Tibial artery (tissue), 4 donors: ENCODE data around the gene MYH3.
"Not testable (repeated sequence)": the region's sequence is repeated elsewhere in the genome, so short reads cannot be mapped to it uniquely, and the experiment has no call there.

ENCODE experiments used
- DNase-seq, 2 donors: peaks; one replicate each; pipeline ENCODE4 v3.0.0-alpha.2; 2019
- H3K27ac ChIP-seq, 2 donors: fragments of 200-600 bp; sonication (generic) in 1 of 2; 1 replicate in 1 of 2; 2 replicates in 1 of 2; pipeline ENCODE4 v1.5.1; 2018 to 2019; ENCODE audit warnings: mild to moderate bottlenecking in 1 of 2
- H3K27me3 ChIP-seq, 2 donors: fragments of 200-600 bp; sonication (generic) in 1 of 2; one replicate each; pipeline versions ENCODE4 v1.5.1 to v1.6.0; 2016 to 2019
- H3K36me3 ChIP-seq, 3 donors: fragments of 200-600 bp; sonication (generic) in 2 of 3; one replicate each; pipeline ENCODE4 v1.5.1; 2016 to 2019; ENCODE audit warnings: mild to moderate bottlenecking in 2 of 3
- H3K4me1 ChIP-seq, 4 donors: fragments of 200-600 bp; sonication (generic) in 2 of 4; 1 replicate in 3 of 4; 2 replicates in 1 of 4; pipeline ENCODE4 v1.5.1; 2016 to 2019
- H3K4me3 ChIP-seq, 2 donors: fragments of 200-600 bp; sonication (generic) in 1 of 2; 1 replicate in 1 of 2; 2 replicates in 1 of 2; pipeline ENCODE4 v1.5.1; 2018 to 2019; ENCODE audit warnings: mild to moderate bottlenecking in 2 of 2
- H3K9me3 ChIP-seq, 3 donors: fragments of 200-600 bp; sonication (generic) in 1 of 3; one replicate each; pipeline ENCODE4 v1.5.1; 2016 to 2019
- intact Hi-C: fragments of 100-400 bp; cut with DNase I; formaldehyde crosslinking; loops from one replicate; pipeline ENCODE4 v1.15.0; 2023; ENCODE audit warnings: low total_unique reads
- TF ChIP-seq, protein P1 (sequence below), 2 experiments: fragments of 200-600 bp in 1 of 2; fragments of 450-650 bp in 1 of 2; IDR thresholded peaks; one replicate each; pipeline ENCODE4 v1.5.1; 2017 to 2019; ENCODE audit warnings: antibody characterized with exemption in 2 of 2, mild to moderate bottlenecking in 1 of 2, moderate library complexity in 1 of 2

MYH3 gene

DNA sequence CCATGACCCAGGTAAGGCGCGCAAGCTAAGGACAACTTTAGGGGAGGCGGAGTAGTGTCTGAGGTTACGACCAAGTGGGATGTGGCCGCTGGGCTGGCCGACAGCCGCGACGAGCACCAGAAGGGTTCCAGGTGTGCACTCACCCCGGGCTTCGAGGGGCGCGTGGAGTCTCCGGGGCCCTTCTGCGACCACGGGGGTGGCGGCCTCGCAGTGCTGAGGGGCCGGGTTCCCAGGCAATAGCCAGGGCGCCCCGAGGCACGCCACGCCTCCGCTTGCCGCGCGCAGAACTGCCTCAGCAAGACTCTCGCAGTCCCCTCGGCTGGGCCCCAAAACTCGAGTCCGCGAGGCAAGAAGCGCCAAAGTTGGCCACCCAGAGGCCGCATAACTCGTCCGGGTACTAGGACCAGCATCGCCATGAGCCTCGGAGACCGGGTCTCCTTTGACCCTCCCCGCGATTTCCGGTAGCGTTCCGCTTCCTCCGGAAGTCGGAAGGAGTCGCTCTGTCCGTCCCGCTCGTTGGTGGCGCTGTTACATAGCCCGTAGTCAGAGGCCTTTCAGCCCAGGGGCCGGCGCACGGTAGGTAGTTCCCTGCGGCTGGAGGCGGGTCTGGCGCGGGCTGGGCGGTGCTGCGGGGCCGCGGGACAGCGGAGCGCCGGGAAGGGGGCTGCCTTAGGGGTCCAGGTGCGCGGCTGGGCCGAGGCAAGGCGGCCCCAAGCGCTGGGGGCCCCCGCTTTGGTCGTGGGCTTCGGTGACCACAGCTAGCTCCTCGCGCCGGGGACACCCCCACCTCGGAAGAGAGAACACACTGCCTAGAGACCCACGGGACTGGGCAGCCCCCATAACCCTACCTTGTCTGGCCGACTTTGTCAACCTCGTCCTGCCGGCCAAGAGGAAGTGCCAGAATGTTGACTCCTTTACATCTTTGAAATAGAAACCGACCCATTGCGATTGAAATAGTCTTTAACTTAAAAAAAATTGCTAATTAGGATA lies 40.3 kb upstream of the MYH3 start, which contains the start of the genes ADPRM and SCO1:
ADPRM (plus strand) TSS at position 503 of the 990 bp plus-strand sequence. CDS start 7,333 bp downstream, outside the sequence.
SCO1 (minus strand) TSS at position 442 of the 990 bp plus-strand sequence; CDS start at position 416, 26 bp downstream.
- Histone ChIP-seq H3K36me3 (peaks cover 4 to 29% (median 4%) of the 10 kb centered on the region in 3 donors), H3K4me1 (peaks cover 0 to 45% (median 22%) of the 10 kb centered on the region in 4 donors), H3K4me3 (peak within 1 kb of the TSS; percentile 94 to 95), H3K27me3 (no peaks in the 10 kb centered on the region), H3K9me3 (no peaks in the 10 kb centered on the region), H3K27ac (peak within 1 kb of the TSS; percentile 96 to 98)
- peak; percentile 95 to 96 for DNase-seq
- TF ChIP-seq, protein P1, sequence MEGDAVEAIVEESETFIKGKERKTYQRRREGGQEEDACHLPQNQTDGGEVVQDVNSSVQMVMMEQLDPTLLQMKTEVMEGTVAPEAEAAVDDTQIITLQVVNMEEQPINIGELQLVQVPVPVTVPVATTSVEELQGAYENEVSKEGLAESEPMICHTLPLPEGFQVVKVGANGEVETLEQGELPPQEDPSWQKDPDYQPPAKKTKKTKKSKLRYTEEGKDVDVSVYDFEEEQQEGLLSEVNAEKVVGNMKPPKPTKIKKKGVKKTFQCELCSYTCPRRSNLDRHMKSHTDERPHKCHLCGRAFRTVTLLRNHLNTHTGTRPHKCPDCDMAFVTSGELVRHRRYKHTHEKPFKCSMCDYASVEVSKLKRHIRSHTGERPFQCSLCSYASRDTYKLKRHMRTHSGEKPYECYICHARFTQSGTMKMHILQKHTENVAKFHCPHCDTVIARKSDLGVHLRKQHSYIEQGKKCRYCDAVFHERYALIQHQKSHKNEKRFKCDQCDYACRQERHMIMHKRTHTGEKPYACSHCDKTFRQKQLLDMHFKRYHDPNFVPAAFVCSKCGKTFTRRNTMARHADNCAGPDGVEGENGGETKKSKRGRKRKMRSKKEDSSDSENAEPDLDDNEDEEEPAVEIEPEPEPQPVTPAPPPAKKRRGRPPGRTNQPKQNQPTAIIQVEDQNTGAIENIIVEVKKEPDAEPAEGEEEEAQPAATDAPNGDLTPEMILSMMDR (IDR thresholded peaks at IDR 0.05), result peak in 1 of 2 experiments; percentile 33
- intact Hi-C loops, result loop anchor here (5.0 kb wide), 1 partner anchor 50 kb away; no protein-coding TSS in a partner anchor

DNA sequence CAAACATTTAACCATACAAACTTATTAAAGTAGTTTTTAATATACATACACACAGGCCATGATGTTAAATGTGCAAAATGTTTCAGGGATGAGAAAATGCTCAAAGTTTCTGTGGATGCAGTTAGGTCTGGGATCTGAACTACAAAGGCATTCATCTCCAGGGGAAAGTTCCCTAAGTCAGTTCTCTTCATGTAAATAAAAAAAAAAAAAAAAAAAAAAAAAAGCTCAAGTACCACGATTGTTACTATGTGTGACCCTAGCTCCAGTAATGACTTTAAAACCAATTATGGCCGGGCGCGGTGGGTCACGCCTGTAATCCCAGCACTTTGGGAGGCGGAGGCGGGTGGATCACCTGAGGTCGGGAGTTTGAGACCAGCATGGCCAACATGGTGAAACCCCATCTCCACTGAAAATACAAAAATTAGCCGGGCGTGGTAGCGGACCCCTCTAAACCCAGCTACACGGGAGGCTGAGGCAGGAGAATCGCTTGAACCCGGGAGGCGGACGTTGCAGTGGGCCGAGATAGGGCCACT lies 38.8 kb upstream of the MYH3 start:
- intact Hi-C loops, result loop anchor here (5.0 kb wide), 1 partner anchor 49 kb away; no protein-coding TSS in a partner anchor
- not testable (repeated sequence) for DNase-seq, H3K27me3 ChIP-seq, H3K9me3 ChIP-seq, H3K27ac ChIP-seq
- Histone ChIP-seq H3K4me1 (peaks cover 0 to 39% (median 21%) of the 10 kb centered on the region in 4 donors), H3K36me3 (peaks cover 17 to 44% (median 19%) of the 10 kb centered on the region in 3 donors), H3K4me3 (peak overlapping the region in 1 of 2 donors; percentile 95)

DNA sequence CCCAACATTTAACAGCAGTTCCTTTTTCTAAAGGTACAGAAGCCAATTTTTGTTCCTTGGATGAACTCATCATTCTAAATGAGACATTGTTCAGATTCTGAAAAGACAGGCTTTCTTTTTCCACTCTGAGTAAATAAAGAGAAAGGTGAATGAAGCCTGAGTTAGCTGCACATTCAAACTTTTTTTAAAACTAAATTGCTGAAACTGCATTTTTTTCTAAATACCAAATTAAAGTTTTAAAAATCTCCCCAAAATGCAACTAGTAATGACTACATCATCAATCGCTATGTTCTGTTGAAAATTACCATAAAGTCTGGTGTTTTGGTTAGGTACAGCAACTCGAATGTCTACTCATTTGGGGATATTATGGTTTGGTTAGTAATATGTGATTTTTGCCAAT lies 30.4 kb upstream of the MYH3 start:
- H3K36me3 ChIP-seq, result peaks cover 40 to 60% (median 40%) of the 10 kb centered on the region in 3 donors
- intact Hi-C loops, result no loop called here
- DNase-seq, result no peak
- H3K27ac ChIP-seq, result no peak overlapping the region
- H3K4me1 ChIP-seq, result peaks cover 0 to 7% (median under 1%) of the 10 kb centered on the region in 4 donors
- no peak overlapping the region for H3K4me3 ChIP-seq
- H3K27me3 ChIP-seq, result no peaks in the 10 kb centered on the region
- H3K9me3 ChIP-seq, result no peaks in the 10 kb centered on the region
- TF ChIP-seq, protein P1 (IDR thresholded peaks at IDR 0.05), result no peak

DNA sequence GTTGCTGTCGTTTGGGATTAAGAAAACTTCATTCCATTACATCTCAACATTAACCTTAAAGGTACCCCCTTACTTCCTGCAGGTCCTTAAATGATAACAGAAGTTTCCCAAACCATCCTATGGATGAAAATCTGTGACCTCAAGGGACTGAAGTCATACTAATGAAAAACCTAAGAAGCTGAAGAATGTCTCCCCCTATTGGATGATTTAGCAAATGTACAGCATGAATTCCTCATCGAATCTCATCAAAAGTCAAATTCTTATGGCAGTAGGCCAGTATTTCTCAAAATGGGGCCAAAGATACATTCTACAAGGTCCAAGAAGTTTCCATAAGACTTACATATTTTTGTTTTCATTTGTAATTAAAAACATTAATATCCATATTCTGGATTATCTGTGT lies 26.7 kb upstream of the MYH3 start:
- peaks cover 0 to 32% (median 8%) of the 10 kb centered on the region in 4 donors for H3K4me1 ChIP-seq
- no peaks in the 10 kb centered on the region for H3K9me3 ChIP-seq
- H3K36me3 ChIP-seq, result peaks cover 26 to 47% (median 41%) of the 10 kb centered on the region in 3 donors
- DNase-seq, result no peak
- TF ChIP-seq, protein P1 (IDR thresholded peaks at IDR 0.05), result peak; percentile 9 to 19
- H3K27ac ChIP-seq, result peak overlapping the region in 1 of 2 donors; percentile 69
- H3K4me3 ChIP-seq, result no peak overlapping the region
- intact Hi-C loops, result no loop called here
- H3K27me3 ChIP-seq, result no peaks in the 10 kb centered on the region

DNA sequence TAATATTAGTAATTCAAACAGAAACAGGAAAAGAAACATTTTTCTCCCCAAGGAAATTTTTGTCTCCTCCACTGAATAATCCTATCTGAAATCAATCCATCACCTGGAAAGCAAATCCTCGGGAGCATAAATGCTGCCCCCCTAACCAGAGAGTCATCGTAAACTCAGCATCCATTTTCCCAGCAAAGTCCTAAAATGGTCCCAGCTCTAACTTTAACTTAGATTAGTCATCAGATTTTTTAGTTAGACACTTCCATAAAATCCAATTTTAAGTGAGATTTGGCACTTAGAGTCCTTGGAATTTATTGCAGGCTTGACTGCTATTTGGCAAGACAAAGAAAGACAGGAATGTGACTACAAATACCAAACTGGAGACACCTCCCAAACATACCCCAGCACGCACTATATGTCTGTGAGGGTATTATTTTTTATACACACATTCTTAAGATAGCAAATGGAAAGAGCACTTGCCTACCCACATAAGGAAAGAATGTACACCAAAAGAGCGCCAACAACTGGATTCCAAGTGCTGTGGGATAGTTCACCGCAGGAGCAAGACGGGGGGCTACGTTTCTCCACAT lies 24.8 kb upstream of the MYH3 start:
- Histone ChIP-seq H3K4me3 (peak overlapping the region in 1 of 2 donors; percentile 13), H3K27me3 (no peaks in the 10 kb centered on the region), H3K9me3 (no peaks in the 10 kb centered on the region), H3K27ac (peak overlapping the region; percentile 48 to 69), H3K36me3 (peaks cover 37 to 62% (median 59%) of the 10 kb centered on the region in 3 donors), H3K4me1 (peaks cover 0 to 32% (median 8%) of the 10 kb centered on the region in 4 donors)
- intact Hi-C loops, result no loop called here
- TF ChIP-seq, protein P1 (IDR thresholded peaks at IDR 0.05), result no peak
- DNase-seq, result no peak
